Keratinocyte (primary cell): Measurements from ENCODE around the gene EFEMP1. TPM values are rescaled to one million over a fixed set of nuclear protein-coding genes. Genes with fewer than 3 reads are reported as not detected.

Experiments used
- DNase-seq: peaks from one replicate; pipeline ENCODE4 v3.0.0-alpha.2; 2011; ENCODE audit warnings: low read depth, missing footprints, low spot score
- FAIRE-seq: peaks from 2 replicates; lab custom pipeline; 2011; peaks lifted over from hg19 to GRCh38; lab: Jason Lieb, UNC
- H2AFZ ChIP-seq: 2 replicates; pipeline ENCODE4 v1.6.0; 2012; ENCODE audit warnings: low read length, control low read depth, inconsistent platforms; ENCODE audit not compliant: control insufficient read depth
- H3K27ac ChIP-seq: 2 replicates; pipeline ENCODE4 v1.5.1; 2011; ENCODE audit warnings: low read length; ENCODE audit not compliant: control insufficient read depth, insufficient read depth
- H3K27me3 ChIP-seq: 3 replicates; pipeline ENCODE4 v1.6.0; 2011; ENCODE audit warnings: low read length; ENCODE audit not compliant: control insufficient read depth, insufficient read depth; ENCODE audit errors: extremely low read depth
- H3K36me3 ChIP-seq, 2 experiments: 2 replicates in 1 of 2; 3 replicates in 1 of 2; pipeline ENCODE4 v1.5.1; 2011; ENCODE audit warnings: low read length in 2 of 2, mild to moderate bottlenecking in 1 of 2; ENCODE audit not compliant: control insufficient read depth in 2 of 2, insufficient read depth in 2 of 2; ENCODE audit errors: extremely low read depth in 1 of 2
- H3K4me1 ChIP-seq: 3 replicates; pipeline ENCODE4 v1.5.1; 2011; ENCODE audit warnings: low read length; ENCODE audit not compliant: control insufficient read depth, insufficient read depth; ENCODE audit errors: extremely low read depth
- H3K4me2 ChIP-seq: 3 replicates; pipeline ENCODE4 v1.6.0; 2011; ENCODE audit warnings: low read depth, low read length; ENCODE audit not compliant: control insufficient read depth, insufficient read depth; ENCODE audit errors: extremely low read depth
- H3K4me3 ChIP-seq, 3 experiments: fragments of 200-600 bp in 1 of 3; sonication (generic) in 1 of 3; 2 replicates in 2 of 3; 3 replicates in 1 of 3; pipeline ENCODE4 v1.5.1; 2011 to 2016; ENCODE audit warnings: low read length in 3 of 3, mild to moderate bottlenecking in 3 of 3, control low read depth in 2 of 3, inconsistent platforms in 1 of 3, low read depth in 1 of 3, mixed read lengths in 1 of 3, mixed run types in 1 of 3, moderate library complexity in 1 of 3; ENCODE audit not compliant: control insufficient read depth in 2 of 3, insufficient read depth in 2 of 3; ENCODE audit errors: extremely low read depth in 1 of 3
- H3K79me2 ChIP-seq: 2 replicates; pipeline ENCODE4 v1.6.0; 2012; ENCODE audit warnings: low read length; ENCODE audit not compliant: control insufficient read depth, insufficient read depth
- H3K9ac ChIP-seq: 3 replicates; pipeline ENCODE4 v1.6.0; 2011; ENCODE audit warnings: low read length; ENCODE audit not compliant: control insufficient read depth, insufficient read depth; ENCODE audit errors: extremely low read depth
- H3K9me1 ChIP-seq: 3 replicates; pipeline ENCODE4 v1.6.0; 2011; ENCODE audit warnings: low read length; ENCODE audit not compliant: control insufficient read depth, insufficient read depth; ENCODE audit errors: extremely low read depth
- H3K9me3 ChIP-seq: 2 replicates; pipeline ENCODE4 v1.5.1; 2012; ENCODE audit warnings: low read depth, low read length; ENCODE audit not compliant: control insufficient read depth
- H4K20me1 ChIP-seq: 3 replicates; pipeline ENCODE4 v1.6.0; 2011; ENCODE audit warnings: low read length; ENCODE audit not compliant: control insufficient read depth, insufficient read depth; ENCODE audit errors: extremely low read depth
- EZH2 ChIP-seq: IDR thresholded peaks from one replicate; pipeline ENCODE4 v1.6.1; 2012; ENCODE audit warnings: inconsistent platforms, mild to moderate bottlenecking, low read length, moderate library complexity
- dilution Hi-C: fragments of 300-500 bp; cut with MboI; formaldehyde crosslinking; loops from one replicate; pipeline ENCODE4 v1.7.0; 2020; ENCODE audit warnings: low sequenced_read_pairs; ENCODE audit not compliant: extremely low pct_ligation_motif_present
- polyA plus RNA-seq, 5 experiments: library from polyadenylated mRNA; depleted of rRNA in 3 of 5; stranded (reverse) in 3 of 5; stranded (forward) in 1 of 5; unstranded in 1 of 5; fragments of >200 nt; gene quantifications; 1 replicate in 1 of 5; 2 replicates in 3 of 5; 3 replicates in 1 of 5; pipeline versions ENCODE4 v1.2.1 to v1.2.3, GENCODE V29; 2011 to 2012; ENCODE audit warnings: missing spikeins in 2 of 5, low read depth in 1 of 5, low replicate concordance in 1 of 5
- TF ChIP-seq, protein P1 (sequence below), 3 experiments: IDR thresholded peaks in 1 of 3; conservative IDR thresholded peaks in 1 of 3; optimal IDR thresholded peaks in 1 of 3; 2 replicates in 2 of 3; 3 replicates in 1 of 3; pipeline versions ENCODE3 to v1.5.1; 2011; ENCODE audit warnings: low read length in 3 of 3, mild to moderate bottlenecking in 3 of 3, moderate library complexity in 2 of 3, control low read depth in 1 of 3, inconsistent platforms in 1 of 3; ENCODE audit not compliant: insufficient read depth in 2 of 3; ENCODE audit errors: extremely low read depth in 1 of 3

EFEMP1 gene
- polyA plus RNA-seq, 1 donor (not counting 4 experiments of a cell fraction or from before 2014, with no cell fraction given) = 234 TPM

DNA sequence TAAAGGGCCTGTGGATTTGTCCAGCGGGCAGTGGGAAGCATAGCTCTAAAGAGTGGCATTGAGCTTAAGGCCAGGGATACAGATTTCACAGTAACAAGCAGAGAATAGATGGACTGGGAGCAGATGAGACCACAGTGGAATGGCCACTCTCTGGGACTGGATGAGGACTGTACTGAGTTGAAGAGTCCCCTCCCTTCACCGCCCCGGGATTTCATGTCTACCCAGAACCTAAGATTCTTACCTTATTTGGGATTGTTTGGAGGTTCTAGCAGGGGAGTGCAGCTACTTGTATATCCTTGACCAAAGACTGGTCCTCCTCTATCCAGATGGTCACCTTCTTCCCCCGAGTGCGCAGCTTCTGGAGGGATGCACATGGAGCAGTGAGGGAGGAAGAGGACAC lies 28.0 kb upstream of the EFEMP1 start:
- H3K9ac ChIP-seq = no peak overlapping the region
- no peak overlapping the region for H2AFZ ChIP-seq
- no peak overlapping the region for H3K4me2 ChIP-seq
- no peaks in the 10 kb centered on the region for H3K27me3 ChIP-seq
- DNase-seq = no peak
- no peak for FAIRE-seq
- H3K9me1 ChIP-seq = no peaks in the 10 kb centered on the region
- no peak overlapping the region for H3K27ac ChIP-seq
- peaks cover 5% of the 10 kb centered on the region for H3K4me1 ChIP-seq
- dilution Hi-C loops = no loop called here
- TF ChIP-seq EZH2 = no peak
- TF ChIP-seq, protein P1, sequence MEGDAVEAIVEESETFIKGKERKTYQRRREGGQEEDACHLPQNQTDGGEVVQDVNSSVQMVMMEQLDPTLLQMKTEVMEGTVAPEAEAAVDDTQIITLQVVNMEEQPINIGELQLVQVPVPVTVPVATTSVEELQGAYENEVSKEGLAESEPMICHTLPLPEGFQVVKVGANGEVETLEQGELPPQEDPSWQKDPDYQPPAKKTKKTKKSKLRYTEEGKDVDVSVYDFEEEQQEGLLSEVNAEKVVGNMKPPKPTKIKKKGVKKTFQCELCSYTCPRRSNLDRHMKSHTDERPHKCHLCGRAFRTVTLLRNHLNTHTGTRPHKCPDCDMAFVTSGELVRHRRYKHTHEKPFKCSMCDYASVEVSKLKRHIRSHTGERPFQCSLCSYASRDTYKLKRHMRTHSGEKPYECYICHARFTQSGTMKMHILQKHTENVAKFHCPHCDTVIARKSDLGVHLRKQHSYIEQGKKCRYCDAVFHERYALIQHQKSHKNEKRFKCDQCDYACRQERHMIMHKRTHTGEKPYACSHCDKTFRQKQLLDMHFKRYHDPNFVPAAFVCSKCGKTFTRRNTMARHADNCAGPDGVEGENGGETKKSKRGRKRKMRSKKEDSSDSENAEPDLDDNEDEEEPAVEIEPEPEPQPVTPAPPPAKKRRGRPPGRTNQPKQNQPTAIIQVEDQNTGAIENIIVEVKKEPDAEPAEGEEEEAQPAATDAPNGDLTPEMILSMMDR (optimal IDR thresholded peaks at IDR 0.05 in 1 of 3, IDR thresholded peaks at IDR 0.05 in 1 of 3, conservative IDR thresholded peaks at IDR 0.05 in 1 of 3; ENCODE audit: extremely low read depth in 1 of 3, insufficient read depth in 2 of 3, low read length in 3 of 3) = no peak
- no peak overlapping the region for H3K4me3 ChIP-seq
- no peaks in the 10 kb centered on the region for H3K79me2 ChIP-seq
- no peaks in the 10 kb centered on the region for H3K36me3 ChIP-seq
- H4K20me1 ChIP-seq = no peaks in the 10 kb centered on the region
- no peaks in the 10 kb centered on the region for H3K9me3 ChIP-seq

DNA sequence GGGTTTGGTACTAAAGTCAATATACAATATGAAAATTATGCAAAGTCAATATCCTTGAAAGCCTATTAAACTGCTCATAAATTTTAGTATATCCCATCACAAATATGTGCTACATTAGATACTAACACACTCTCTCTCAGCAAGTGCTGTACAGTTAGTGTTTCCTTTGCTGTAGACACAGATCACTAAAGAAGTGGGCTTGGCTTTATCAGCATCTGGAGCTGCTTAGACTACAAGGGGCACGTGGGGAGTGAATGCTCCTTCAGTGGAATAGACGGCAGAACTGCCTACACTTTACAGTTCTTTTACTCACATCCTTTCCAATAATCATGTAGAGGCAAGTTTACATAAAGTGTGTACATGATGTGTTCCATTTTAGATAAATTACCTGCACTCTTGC lies 26.0 kb upstream of the EFEMP1 start:
- Histone ChIP-seq H3K4me1 (peaks cover 5% of the 10 kb centered on the region), H3K9me3 (no peaks in the 10 kb centered on the region), H2AFZ (peak overlapping the region; percentile 78), H4K20me1 (no peaks in the 10 kb centered on the region), H3K36me3 (no peaks in the 10 kb centered on the region), H3K4me2 (peak overlapping the region; percentile 9), H3K79me2 (no peaks in the 10 kb centered on the region), H3K9me1 (no peaks in the 10 kb centered on the region), H3K27me3 (no peaks in the 10 kb centered on the region), H3K9ac (no peak overlapping the region), H3K27ac (no peak overlapping the region), H3K4me3 (no peak overlapping the region)
- DNase-seq (no peak), FAIRE-seq (no peak)
- dilution Hi-C loops = no loop called here
- TF ChIP-seq, protein P1 (optimal IDR thresholded peaks at IDR 0.05 in 1 of 3, IDR thresholded peaks at IDR 0.05 in 1 of 3, conservative IDR thresholded peaks at IDR 0.05 in 1 of 3; ENCODE audit: extremely low read depth in 1 of 3, insufficient read depth in 2 of 3, low read length in 3 of 3) = no peak
- no peak for TF ChIP-seq EZH2
